A673 (cell line): ENCODE measurements around the gene CDK2. TPM values are rescaled to one million over a fixed set of nuclear protein-coding genes. Genes with fewer than 3 reads are reported as not detected.

Source experiments
- BruUV-seq: library from RNA; stranded (reverse); fragments of 400-500 nt; replicated peaks from 2 replicates; lab custom pipeline; 2021; lab: Mats Ljungman, UMichigan
- CTCF ChIA-PET: fragments of 300-600 bp; sonication (Branson Sonifier 250); formaldehyde crosslinking; loops from one replicate; lab custom pipeline; 2022; ENCODE audit warnings: antibody characterized with exemption; lab: Charles Lee
- POLR2A ChIA-PET: fragments of 300-600 bp; sonication (Branson Sonifier 250); formaldehyde crosslinking; loops from one replicate; lab custom pipeline; 2022; ENCODE audit warnings: antibody characterized with exemption; ENCODE audit not compliant: low non-redundant PET; lab: Charles Lee
- DNase-seq: peaks from one replicate; pipeline ENCODE4 v3.0.0-alpha.2; 2015; ENCODE audit warnings: low spot score
- H3K27ac ChIP-seq: fragments of 200-600 bp; sonication (generic); 2 replicates; pipeline ENCODE4 v1.5.1; 2016; ENCODE audit warnings: mixed run types, low read depth, mild to moderate bottlenecking, mixed read lengths, antibody characterized with exemption, low read length; ENCODE audit not compliant: poor library complexity, severe bottlenecking
- H3K27me3 ChIP-seq: fragments of 200-600 bp; sonication (generic); replicated peaks from 2 replicates; pipeline ENCODE4 v1.6.1; 2017; ENCODE audit warnings: mixed run types, low read depth, mild to moderate bottlenecking, mixed read lengths, antibody characterized with exemption, low read length; ENCODE audit not compliant: insufficient read depth, poor library complexity
- H3K36me3 ChIP-seq: fragments of 200-600 bp; sonication (generic); 2 replicates; pipeline ENCODE4 v1.6.1; 2016; ENCODE audit warnings: mixed run types, mild to moderate bottlenecking, mixed read lengths, antibody characterized with exemption, low read length; ENCODE audit not compliant: insufficient read depth, poor library complexity, severe bottlenecking
- H3K4me1 ChIP-seq: fragments of 200-600 bp; sonication (generic); 2 replicates; pipeline ENCODE4 v1.6.1; 2017; ENCODE audit warnings: mixed run types, mild to moderate bottlenecking, mixed read lengths, antibody characterized with exemption, low read length; ENCODE audit not compliant: insufficient read depth, poor library complexity, severe bottlenecking
- H3K4me3 ChIP-seq: fragments of 200-600 bp; sonication (generic); 2 replicates; pipeline ENCODE4 v1.5.1; 2016; ENCODE audit warnings: low read depth, mixed run types, mild to moderate bottlenecking, mixed read lengths, low read length; ENCODE audit not compliant: poor library complexity, severe bottlenecking
- H3K9me3 ChIP-seq: fragments of 200-600 bp; sonication (generic); 2 replicates; pipeline ENCODE4 v1.6.1; 2016; ENCODE audit warnings: mixed run types, low read depth, mild to moderate bottlenecking, mixed read lengths, antibody characterized with exemption, low read length; ENCODE audit not compliant: poor library complexity, severe bottlenecking
- EZH2 ChIP-seq: fragments of 200-600 bp; sonication (generic); IDR thresholded peaks from 2 replicates; pipeline ENCODE4 v1.6.1; 2017; ENCODE audit warnings: borderline replicate concordance, low read depth, mild to moderate bottlenecking, mixed read lengths, antibody characterized with exemption, low read length; ENCODE audit not compliant: poor library complexity, severe bottlenecking
- intact Hi-C: fragments of 100-400 bp; cut with micrococcal nuclease; formaldehyde crosslinking; loops from one replicate; pipeline ENCODE4 v1.10.0; 2022; ENCODE audit not compliant: unreplicated experiment
- total RNA-seq: library from RNA; stranded (reverse); gene quantifications from 2 replicates; pipeline ENCODE4 v1.2.3, GENCODE V29; 2021
- TF ChIP-seq, protein P1 (sequence below): fragments of 300-800, 200-600 bp; sonication (generic); conservative IDR thresholded peaks from 2 replicates; pipeline ENCODE4 v1.5.1; 2017; ENCODE audit warnings: low read depth, mild to moderate bottlenecking, antibody characterized with exemption, low read length, moderate library complexity, mixed read lengths

The CDK2 gene
- total RNA-seq, 1 experiment from 2014 or later = 103 TPM

DNA sequence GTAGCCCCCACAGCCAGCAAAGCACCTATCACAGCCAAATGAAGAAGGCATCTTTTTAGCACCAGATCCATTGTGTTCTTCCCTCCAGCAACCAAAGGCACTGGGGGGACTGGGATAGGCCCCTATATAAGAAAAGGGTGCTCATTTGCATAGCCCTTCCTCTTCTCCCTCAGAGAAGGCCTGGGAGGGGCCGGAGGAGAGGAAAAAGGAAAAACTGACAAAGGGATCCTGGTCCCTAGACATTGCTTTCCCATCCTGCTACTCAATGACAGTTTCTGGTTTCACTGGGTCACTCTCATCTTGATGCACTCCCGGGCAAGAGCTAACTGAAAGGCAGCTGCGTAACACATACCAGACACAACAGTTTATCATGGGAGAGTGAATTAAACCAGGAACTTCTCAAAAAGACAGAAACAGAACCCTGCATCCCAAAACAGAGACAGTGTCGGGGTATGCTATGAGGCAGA is 656 bp upstream of the CDK2 start, which contains the start of gene PMEL:
Gene PMEL (minus strand): TSS at position 102 of the 467 bp plus-strand sequence. CDS start 31 bp downstream, at position 71.
- H3K36me3 ChIP-seq = peaks cover 18% of the 10 kb centered on the region
- peak within 1 kb of the TSS; percentile 87 for H3K27ac ChIP-seq
- no peaks in the 10 kb centered on the region for H3K9me3 ChIP-seq
- TF ChIP-seq, protein P1, sequence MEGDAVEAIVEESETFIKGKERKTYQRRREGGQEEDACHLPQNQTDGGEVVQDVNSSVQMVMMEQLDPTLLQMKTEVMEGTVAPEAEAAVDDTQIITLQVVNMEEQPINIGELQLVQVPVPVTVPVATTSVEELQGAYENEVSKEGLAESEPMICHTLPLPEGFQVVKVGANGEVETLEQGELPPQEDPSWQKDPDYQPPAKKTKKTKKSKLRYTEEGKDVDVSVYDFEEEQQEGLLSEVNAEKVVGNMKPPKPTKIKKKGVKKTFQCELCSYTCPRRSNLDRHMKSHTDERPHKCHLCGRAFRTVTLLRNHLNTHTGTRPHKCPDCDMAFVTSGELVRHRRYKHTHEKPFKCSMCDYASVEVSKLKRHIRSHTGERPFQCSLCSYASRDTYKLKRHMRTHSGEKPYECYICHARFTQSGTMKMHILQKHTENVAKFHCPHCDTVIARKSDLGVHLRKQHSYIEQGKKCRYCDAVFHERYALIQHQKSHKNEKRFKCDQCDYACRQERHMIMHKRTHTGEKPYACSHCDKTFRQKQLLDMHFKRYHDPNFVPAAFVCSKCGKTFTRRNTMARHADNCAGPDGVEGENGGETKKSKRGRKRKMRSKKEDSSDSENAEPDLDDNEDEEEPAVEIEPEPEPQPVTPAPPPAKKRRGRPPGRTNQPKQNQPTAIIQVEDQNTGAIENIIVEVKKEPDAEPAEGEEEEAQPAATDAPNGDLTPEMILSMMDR = no peak
- no peak for TF ChIP-seq EZH2
- peak within 1 kb of the TSS; percentile 73 for H3K4me3 ChIP-seq
- H3K27me3 ChIP-seq = no peaks in the 10 kb centered on the region
- no TSS peak for BruUV-seq
- no peak for DNase-seq
- peaks cover 21% of the 10 kb centered on the region for H3K4me1 ChIP-seq
- intact Hi-C loops = no loop called here
- POLR2A ChIA-PET = no interaction called here
- CTCF ChIA-PET = no interaction called here

DNA sequence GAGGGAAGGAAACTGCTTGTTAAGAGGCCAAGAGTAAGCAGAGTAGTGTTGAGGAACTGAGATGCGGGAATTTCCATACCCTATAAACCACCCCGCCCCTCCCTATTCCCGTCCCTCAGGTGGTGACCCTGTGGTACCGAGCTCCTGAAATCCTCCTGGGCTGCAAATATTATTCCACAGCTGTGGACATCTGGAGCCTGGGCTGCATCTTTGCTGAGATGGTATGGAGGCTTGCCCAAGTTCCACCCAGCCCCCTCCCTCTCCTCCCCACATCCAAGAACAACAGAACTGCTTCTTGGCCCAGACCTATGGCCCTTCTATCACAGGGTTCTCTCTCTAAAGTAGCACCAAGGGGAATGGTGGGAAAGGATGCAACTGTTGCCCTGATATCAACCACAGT is 2.7 kb downstream of the CDK2 start:
- ChIA-PET POLR2A (no interaction called here), CTCF (no interaction called here)
- TF ChIP-seq EZH2 = no peak
- TF ChIP-seq, protein P1 = no peak
- Histone ChIP-seq H3K4me1 (peaks cover 28% of the 10 kb centered on the region), H3K27ac (no peak overlapping the region), H3K36me3 (peaks cover 26% of the 10 kb centered on the region), H3K27me3 (no peaks in the 10 kb centered on the region), H3K4me3 (no peak overlapping the region), H3K9me3 (no peaks in the 10 kb centered on the region)
- DNase-seq = no peak
- intact Hi-C loops = no loop called here
- no TSS peak for BruUV-seq

DNA sequence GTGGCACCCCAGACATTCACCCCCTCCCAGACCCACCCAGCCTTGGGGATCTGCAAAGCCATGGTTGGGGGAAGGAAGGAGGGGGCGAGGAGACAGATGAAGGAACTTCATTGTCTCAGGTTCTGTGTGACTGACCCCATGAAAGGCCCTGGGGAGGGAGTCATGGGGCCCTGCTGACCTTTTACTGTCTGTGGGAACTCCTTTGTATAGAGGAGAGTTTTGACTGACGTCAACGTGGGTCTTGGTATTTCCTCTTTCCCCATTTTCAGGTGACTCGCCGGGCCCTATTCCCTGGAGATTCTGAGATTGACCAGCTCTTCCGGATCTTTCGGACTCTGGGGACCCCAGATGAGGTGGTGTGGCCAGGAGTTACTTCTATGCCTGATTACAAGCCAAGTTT is 4.1 kb downstream of the CDK2 start:
- TF ChIP-seq, protein P1 = no peak
- TF ChIP-seq EZH2 = no peak
- CTCF ChIA-PET = no interaction called here
- Histone ChIP-seq H3K27ac (no peak overlapping the region), H3K36me3 (peaks cover 26% of the 10 kb centered on the region), H3K4me1 (peaks cover 28% of the 10 kb centered on the region), H3K9me3 (no peaks in the 10 kb centered on the region), H3K4me3 (no peak overlapping the region), H3K27me3 (no peaks in the 10 kb centered on the region)
- DNase-seq = no peak
- no TSS peak for BruUV-seq
- intact Hi-C loops = no loop called here
- POLR2A ChIA-PET = no interaction called here
